GM12874 (cell line): ENCODE results near the gene PARD3B.

Source experiments
- TF ChIP-seq, protein P1 (sequence below): IDR thresholded peaks from 2 replicates; pipeline ENCODE4 v1.5.1; 2011; ENCODE audit warnings: low read depth, mild to moderate bottlenecking, control low read depth, low read length, moderate library complexity; ENCODE audit not compliant: insufficient read depth

PARD3B gene

DNA sequence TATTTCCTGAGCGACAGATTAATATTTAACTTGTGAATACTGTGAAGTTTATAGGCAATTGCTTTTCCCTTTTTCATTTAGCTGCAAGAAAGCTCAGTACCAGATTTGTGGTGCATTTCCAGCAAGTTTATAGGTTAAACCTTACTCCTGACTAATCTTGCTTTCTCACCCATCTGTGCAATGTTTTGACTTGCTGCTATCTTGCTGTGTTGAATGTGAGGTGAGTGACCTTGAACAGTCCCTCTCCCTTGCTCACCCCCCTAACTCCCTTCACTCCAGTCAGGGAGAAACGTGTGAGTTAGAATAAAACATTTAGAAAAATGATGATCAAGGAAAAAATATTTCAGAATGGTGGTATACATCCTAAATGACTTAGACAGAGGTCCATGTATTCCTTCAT, 39.8 kb upstream of the PARD3B start:
- TF ChIP-seq, protein P1, sequence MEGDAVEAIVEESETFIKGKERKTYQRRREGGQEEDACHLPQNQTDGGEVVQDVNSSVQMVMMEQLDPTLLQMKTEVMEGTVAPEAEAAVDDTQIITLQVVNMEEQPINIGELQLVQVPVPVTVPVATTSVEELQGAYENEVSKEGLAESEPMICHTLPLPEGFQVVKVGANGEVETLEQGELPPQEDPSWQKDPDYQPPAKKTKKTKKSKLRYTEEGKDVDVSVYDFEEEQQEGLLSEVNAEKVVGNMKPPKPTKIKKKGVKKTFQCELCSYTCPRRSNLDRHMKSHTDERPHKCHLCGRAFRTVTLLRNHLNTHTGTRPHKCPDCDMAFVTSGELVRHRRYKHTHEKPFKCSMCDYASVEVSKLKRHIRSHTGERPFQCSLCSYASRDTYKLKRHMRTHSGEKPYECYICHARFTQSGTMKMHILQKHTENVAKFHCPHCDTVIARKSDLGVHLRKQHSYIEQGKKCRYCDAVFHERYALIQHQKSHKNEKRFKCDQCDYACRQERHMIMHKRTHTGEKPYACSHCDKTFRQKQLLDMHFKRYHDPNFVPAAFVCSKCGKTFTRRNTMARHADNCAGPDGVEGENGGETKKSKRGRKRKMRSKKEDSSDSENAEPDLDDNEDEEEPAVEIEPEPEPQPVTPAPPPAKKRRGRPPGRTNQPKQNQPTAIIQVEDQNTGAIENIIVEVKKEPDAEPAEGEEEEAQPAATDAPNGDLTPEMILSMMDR: no peak

DNA sequence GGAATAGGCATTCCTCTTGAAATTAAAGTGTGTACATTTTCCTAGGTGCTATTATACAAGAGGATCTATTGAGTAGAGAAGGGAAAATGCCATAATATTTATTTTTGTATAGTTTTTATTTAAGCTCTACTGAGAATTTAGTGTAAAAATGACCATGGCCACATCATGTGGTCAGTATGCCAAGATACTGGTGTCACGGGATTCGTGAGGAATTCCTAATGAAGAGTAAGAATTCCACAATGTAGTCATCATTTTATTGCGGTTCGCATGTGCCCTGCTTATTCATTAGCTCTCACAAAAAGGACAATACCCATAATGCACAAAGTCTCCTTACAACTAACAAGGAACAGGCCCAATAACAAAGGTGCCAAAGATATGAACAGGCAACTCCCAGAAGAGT, 39.3 kb upstream of the PARD3B start:
- TF ChIP-seq, protein P1: no peak

DNA sequence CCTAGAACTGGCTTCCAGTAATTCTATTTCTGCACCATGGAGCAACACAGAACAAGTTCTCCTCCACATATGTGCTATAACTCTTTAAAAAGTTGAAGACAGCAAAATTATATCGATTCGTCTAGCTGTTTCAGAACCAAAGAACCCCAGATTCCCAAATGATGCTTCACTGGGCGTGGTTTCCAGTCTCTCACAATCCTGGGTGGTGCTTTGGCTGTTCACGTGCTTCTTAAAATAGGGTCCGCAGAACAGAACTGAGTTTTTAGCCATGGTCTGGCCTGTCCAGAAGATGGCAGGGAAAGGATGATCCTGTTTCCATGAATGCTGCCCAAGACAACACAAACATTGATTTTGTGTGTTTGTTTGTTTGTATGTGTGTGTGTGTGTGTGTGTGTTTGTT, 37.6 kb upstream of the PARD3B start:
- TF ChIP-seq, protein P1: no peak

DNA sequence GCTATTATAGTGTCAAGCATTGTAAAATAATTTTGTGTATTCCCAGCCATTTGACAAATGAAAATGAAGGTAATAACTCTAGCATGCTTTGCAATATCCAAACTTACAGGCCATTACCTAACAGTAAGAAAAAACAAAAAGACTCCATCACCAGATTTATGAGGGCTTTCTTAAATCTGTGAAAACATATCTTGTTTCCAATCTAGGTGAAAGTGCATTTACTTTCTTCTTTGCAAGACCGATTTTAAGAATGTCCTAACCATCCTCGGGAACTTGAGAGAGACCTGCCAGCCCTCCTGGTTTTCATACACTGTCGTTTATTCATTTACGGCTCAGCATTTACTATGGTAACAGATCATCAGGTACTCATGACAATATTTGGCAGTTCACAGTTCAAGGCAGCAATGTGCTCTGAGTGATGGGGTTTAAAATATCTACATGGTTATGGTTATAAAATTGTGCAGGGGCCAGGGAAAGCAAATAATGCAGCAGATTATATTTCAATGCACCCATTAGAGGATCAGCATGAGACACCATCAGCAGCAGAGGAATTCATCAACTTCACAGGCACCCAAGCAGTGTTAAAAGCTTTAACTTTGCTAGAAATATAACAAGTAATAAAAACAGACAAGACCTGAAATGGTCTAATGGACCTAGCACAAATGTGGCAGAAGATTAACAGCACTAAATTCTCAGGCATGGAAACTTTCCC, 34.4 kb upstream of the PARD3B start:
- TF ChIP-seq, protein P1: no peak

DNA sequence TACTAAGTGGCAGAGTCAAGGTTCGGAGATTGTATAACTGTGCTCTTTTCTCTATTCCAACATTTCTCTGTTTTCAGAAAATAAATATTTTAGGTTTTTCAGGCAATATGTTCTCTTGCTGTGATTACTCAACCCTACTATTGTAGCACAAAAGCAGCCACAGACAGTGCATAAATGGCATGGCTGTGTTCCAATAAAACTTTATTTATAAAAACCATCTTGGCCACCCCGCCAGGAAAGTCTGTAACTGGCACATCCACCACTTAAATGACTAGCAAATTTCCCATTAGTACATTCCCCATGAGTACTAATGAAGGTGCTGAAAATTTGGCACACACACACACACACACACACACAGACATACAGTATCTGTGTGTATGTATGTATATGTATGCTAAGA, 30.8 kb upstream of the PARD3B start:
- TF ChIP-seq, protein P1: no peak

DNA sequence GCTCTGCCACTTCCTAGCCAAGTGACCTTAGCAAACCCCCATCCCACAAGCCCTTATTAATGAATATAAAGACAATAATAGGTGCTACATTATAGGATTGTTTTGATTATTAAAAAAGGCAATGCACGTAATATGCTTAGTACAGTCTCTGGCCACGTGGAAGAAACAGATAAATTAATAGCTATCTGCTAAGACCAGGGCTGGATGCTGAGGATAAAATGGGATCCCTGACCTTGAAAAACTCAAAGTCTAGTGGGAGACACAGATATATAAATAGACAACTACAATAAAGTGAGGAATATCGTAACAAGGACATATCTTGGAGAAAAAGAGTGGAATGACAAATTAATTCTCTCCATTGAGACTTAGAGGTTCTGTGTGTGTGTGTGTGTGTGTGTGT, 29.9 kb upstream of the PARD3B start:
- TF ChIP-seq, protein P1: no peak

DNA sequence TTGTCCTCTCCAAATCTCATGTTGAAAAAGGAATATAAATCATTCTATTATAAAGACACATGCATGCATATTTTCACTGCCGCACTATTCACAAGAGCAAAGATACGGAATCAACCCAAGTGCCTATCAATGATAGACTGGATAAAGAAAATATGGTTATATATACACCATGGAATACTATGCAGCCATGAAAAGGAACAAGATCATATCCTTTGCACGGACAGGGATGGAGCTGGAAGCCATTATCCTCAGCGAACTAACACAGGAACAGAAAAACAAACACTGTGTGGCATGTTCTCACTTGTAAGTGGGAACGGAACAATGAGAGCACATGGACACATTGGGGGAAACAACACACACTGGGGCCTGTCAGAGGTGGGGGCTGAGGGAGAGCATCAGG, 28.1 kb upstream of the PARD3B start:
- TF ChIP-seq, protein P1: no peak
